K562 (cell line): ENCODE data around the gene TTLL10.

Source experiments
- CHD1 ChIP-seq: fragments of 200-600 bp; sonication (generic); IDR thresholded peaks from one replicate; pipeline ENCODE4 v1.6.1; 2012; ENCODE audit warnings: mild to moderate bottlenecking, moderate library complexity, low read length, inconsistent platforms
- GABPA ChIP-seq: fragments of 200-800 bp; sonication (Bioruptor generic); conservative IDR thresholded peaks from 2 replicates; pipeline ENCODE4 v1.6.1; 2016; ENCODE audit warnings: low read depth, missing genetic modification characterization, missing compliant biosample characterization
- KLF16 ChIP-seq: IDR thresholded peaks from 2 replicates; pipeline ENCODE4 v1.6.1; 2016; ENCODE audit warnings: antibody characterized with exemption
- RBBP5 ChIP-seq: fragments of 200-600 bp; sonication (generic); IDR thresholded peaks from 2 replicates; pipeline ENCODE4 v1.6.1; 2012; ENCODE audit warnings: borderline replicate concordance, mild to moderate bottlenecking, low read length, control low read depth, inconsistent platforms; ENCODE audit not compliant: insufficient read depth, poor library complexity, severe bottlenecking

DNA sequence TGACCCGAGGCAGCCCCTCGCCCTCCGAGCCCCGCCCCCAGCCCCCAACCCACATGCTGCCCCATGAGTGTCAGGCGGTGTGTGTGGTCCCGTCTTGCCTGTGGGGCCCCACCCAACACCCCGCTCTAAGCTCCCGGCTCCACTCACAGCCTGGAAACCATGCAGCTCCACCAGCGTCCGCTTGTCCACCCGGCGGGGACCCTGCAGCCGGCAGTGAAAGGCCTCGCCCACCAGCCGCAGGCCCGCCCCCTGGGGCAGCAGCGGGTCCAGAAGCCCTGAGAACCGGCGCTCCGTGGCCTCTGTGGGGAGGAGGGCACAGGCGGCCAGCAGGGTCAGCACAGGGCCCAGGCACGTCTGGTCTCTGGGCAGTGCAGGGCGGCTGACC, 70.1 kb downstream of the TTLL10 start:
- no peak for TF ChIP-seq RBBP5
- no peak for TF ChIP-seq KLF16
- no peak for TF ChIP-seq GABPA (tag)
- no peak for TF ChIP-seq CHD1
